A673 (cell line): Measurements from ENCODE around the gene MITF.

Source experiments
- EZH2 ChIP-seq: fragments of 200-600 bp; sonication (generic); IDR thresholded peaks from 2 replicates; pipeline ENCODE4 v1.6.1; 2017; ENCODE audit warnings: borderline replicate concordance, low read depth, mild to moderate bottlenecking, mixed read lengths, antibody characterized with exemption, low read length; ENCODE audit not compliant: poor library complexity, severe bottlenecking
- TF ChIP-seq, protein P1 (sequence below): fragments of 300-800, 200-600 bp; sonication (generic); conservative IDR thresholded peaks from 2 replicates; pipeline ENCODE4 v1.5.1; 2017; ENCODE audit warnings: low read depth, mild to moderate bottlenecking, antibody characterized with exemption, low read length, moderate library complexity, mixed read lengths

DNA sequence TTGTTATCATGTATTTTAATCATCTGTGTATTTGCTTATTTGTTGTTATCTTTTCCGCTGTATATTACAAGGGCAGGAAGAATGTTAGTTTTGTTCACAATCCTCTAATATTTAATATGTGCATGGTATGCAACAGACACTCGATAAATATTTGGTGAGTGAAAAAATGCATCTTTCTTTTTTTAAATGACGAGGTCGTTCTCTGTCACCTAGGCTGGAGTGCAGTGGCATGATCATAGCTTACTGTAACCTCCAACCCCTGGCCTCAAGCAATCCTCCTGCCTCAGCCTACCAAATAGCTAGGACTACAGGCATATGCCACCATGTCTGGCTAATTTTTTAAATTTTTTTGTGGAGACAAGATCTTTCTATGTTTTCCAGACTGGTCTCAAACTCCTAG lies 66.2 kb downstream of the MITF start:
- TF ChIP-seq, protein P1, sequence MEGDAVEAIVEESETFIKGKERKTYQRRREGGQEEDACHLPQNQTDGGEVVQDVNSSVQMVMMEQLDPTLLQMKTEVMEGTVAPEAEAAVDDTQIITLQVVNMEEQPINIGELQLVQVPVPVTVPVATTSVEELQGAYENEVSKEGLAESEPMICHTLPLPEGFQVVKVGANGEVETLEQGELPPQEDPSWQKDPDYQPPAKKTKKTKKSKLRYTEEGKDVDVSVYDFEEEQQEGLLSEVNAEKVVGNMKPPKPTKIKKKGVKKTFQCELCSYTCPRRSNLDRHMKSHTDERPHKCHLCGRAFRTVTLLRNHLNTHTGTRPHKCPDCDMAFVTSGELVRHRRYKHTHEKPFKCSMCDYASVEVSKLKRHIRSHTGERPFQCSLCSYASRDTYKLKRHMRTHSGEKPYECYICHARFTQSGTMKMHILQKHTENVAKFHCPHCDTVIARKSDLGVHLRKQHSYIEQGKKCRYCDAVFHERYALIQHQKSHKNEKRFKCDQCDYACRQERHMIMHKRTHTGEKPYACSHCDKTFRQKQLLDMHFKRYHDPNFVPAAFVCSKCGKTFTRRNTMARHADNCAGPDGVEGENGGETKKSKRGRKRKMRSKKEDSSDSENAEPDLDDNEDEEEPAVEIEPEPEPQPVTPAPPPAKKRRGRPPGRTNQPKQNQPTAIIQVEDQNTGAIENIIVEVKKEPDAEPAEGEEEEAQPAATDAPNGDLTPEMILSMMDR = no peak
- no peak for TF ChIP-seq EZH2
